HG03196 (cell line): ENCODE measurements around the gene RFX4.

Experiments
- ATAC-seq: cut with Tn5 transposase; IDR thresholded peaks from one replicate; pipeline ENCODE4 v1.9.1; 2021; ENCODE audit not compliant: unreplicated experiment

RFX4 gene

DNA sequence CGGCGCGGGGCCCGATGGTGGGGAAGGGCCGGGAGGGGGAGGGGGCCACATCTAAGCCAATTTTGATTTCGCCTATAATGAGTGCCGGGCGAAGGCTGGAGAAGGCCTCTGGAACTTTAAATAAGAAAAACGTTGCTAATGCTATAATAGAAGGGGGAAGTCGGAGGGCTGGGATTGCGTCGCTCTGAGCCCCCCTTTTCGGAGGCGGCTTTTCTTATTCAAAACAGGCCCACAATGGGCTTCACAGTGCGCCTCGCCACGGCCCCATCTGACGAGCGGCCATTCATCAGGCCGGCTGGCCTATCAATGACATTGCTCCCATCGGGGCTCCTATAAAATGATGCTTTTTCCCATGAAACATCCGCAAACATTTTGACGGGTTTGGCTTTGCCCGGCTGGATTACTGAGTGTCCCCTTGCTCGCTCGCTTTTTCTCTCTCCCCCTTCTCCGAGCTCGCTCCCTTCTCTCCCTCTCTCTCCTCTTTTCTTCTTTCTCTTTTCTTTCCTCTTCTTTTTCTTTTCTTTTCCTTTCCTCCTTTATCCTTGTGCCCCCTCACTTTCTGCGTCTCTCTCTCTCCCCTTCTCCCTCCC lies at the start of gene RFX4:
Gene RFX4, plus strand, starts transcription at position 364 of the 590 bp plus-strand sequence. CDS start 317 bp downstream, outside the sequence.
- ATAC-seq: no peak

GRCh38 chr12:106541201-106541600 lies 41.6 kb upstream of the RFX4 start:
- no peak for ATAC-seq

DNA sequence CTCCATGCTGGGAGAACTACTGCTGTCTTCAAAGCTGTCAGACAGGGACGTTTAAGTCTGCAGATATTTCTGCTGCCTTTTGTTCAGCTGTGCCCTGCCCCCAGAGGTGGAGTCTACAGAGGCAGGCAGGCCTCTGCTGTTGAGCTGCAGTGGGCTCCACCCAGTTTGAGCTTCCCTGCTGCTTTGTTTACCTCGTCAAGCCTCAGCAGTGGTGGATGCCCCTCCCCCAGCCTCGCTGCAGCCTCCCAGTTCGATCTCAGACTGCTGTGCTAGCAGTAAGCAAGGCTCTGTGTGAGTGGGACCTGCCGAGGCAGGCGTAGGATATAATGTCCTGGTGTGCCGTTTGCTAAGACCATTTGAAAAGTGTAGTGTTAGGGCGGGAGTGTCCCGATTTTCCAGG lies 31.4 kb upstream of the RFX4 start:
- no peak for ATAC-seq

- ATAC-seq: no peak
Measured at GRCh38 chr12:106552228-106552627, 30.6 kb upstream of the RFX4 start.

DNA sequence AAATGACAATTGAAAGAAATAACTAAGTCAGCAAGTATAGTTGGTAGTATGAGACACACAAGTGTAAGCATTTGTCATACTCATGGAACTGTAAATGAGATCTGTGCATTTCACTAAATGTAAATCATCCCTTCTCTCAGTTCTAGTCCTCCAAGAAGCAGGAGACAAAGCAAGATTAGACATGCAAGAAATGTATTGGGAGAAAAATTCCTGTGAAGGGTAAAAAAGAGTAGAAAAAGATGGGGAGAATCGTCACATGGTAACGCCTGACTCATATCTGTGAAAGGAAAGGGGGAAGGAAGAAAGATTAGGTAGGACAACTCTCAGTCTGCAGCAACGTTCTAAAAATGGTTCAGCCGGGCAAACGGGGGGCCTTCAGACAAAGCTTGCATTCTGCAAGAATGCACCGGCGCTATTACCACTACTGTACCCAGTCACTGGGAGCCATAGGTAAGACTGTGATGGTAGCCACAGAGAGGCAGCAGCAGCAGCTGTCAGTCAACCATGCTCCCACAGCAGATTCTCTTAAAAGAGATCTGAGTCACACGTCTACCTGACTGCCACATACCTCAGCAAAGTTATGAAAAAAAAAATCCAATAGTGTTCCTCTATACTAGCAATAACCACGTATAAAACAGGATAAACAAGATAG lies 18.0 kb upstream of the RFX4 start:
- ATAC-seq: no peak

- ATAC-seq: no peak
Measured at GRCh38 chr12:106566771-106567170, 16.0 kb upstream of the RFX4 start.

DNA sequence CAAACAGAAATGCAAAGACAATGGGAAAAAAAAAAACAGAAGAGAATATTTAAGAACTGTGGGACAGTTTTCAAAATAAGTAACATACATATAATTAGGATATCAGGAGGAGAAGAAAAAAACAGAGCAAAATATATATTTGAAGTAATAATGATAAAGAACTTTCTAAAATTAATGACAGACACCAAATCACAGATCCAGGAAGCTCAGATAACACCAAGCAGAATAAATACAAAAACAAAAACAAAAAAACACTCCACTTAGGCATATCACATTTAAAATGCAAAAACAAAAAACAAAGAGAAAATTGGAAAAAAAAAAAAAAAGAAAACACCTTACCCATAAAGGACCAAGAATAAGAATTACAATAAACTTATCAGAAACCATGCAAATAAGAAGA lies 9.6 kb upstream of the RFX4 start:
- ATAC-seq: no peak

- ATAC-seq: no peak
Measured at GRCh38 chr12:106576848-106577247, 6.0 kb upstream of the RFX4 start.

DNA sequence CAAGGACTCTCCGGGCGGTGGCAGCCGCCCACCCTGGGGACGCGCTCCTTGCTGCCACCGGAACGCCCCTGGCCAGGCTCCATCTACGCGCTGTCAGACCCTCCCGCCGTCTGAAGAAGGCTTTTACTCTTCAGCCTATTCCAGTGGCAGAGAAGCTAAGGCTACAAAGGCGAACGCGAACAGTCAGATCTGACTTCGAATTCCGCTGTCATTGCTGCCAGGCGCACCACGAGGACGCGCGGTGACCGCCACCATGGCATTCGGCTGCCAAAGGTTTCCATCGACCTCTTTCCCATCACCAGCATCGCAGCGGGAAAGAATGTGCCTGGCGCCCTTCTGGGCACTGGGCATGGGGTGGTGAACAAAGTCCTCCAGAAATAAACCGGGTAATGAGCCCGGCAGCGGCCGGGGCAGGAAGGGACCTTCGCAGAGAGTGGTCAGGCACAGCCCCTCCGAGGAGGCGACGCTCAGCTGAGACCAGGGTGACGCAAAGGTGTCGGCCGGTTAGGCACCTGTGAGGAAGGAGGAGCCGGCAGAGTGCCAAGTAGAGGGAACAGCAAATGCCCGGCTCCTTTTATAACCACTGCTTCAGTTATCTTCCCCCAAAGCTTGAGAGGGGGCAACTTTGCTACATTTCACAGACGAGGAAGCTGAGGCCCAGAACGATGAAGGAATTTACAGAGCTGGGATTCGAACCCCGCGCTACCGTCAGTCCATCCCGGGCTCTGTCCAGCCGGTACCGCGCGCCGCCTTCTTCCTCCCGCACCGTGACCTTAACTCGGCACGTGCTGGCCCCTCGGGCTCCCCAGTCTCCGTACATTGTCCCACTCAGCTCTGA lies 1.9 kb upstream of the RFX4 start:
- ATAC-seq: no peak

DNA sequence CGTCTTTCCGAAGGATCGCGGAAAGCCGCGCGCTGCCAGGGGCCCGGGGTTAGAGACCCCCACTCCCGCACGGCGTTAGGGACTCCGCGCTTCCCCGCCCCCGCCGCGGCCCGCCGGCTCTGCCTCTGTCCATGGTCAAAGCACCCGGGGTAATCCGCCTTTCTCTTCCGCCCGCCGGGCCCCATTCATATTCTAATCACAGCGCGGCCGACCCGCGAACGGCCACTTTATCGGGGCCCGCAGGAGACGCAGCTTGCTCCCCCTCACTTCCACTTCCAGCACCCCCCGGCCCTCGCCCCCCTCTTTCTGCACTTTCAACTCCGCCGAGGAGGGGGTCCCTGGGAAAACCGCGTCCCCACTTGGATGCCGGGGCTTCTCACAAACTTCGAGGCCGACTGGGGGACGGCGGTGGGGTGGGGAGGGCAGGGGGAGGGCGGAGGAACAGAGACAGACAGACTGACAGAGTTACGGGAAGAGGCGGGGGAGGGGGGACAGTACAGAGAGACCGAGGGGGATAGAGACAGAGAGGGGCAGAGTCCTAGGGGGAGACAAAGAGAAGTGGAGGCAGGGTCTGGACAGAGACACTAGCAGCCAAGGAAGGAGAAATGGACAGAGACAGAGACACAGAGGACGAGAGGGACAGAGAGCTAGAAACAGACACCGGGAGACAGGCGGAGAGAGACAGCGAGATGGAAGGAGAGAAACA lies 1.1 kb upstream of the RFX4 start:
- no peak for ATAC-seq

GRCh38 chr12:106582249-106582591 lies 584 bp upstream of the RFX4 start:
- ATAC-seq: no peak

DNA sequence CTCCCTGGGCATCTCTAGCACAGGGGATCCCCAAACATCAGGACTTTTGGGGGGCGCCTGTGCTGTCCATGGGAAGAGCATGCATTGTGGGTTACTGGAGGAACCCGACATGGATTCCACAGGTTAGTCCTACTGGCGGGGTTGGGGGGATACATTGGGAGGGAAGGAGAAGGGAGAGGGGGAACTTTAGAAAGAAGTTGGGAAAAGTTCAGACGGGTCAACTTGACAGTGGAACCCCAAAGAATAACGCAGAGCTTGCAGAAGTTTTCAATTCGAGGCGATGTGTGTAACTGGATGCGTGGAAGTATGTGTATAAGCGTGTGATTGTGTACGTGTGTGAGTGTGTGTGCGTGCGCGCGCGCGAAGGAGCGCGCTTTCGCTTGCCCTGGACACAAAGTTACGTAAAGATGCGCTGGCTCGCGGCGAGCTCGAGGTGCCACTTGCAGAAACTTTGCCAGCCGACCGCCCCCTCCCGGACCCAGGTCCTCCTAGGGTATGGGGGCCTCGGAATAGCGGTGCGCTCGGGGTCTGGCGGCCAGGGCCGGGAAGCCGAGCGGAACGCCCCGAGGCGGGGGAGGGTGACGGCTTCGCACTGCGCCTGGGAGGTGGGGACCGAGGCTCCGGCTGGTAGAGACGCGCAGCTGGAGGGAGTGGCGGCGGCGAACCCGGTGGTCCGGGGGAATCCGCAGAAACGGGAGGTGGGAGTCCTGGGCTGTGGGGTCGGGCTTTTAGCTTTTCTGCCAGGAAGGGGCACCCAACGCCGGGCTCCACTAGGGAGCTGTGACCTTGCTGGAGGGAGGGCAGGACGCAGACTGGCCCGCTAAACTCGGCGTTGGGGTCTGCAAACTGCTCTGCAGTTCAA lies 669 bp downstream of the RFX4 start:
- no peak for ATAC-seq

- no peak for ATAC-seq
Measured at GRCh38 chr12:106584104-106585064, 1.6 kb downstream of the RFX4 start.

GRCh38 chr12:106585105-106585520 lies 2.3 kb downstream of the RFX4 start:
- ATAC-seq: no peak

- no peak for ATAC-seq
Measured at GRCh38 chr12:106585521-106586277, 2.9 kb downstream of the RFX4 start.

- ATAC-seq: no peak
Measured at GRCh38 chr12:106586278-106586802, 3.5 kb downstream of the RFX4 start.

GRCh38 chr12:106586803-106587684 lies 4.2 kb downstream of the RFX4 start:
- ATAC-seq: no peak

DNA sequence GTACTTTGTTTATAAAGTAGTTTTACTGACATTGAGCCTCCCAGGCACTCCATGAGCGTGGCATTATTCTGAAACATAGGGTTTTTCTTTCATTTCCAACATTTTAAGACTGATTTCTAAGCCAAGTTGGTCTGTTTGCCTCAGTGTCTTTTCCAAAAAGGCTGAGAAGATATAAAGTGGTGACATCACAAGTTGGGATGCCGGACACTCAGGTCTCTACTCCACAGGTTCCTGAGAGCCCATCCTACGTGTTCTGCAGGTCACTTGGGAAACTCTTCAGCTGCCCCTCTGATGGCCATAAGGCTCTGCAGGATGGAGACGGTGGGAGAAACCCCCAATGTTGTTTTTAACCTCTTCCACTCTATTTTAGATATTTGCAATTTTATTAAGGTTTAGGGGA lies 6.0 kb downstream of the RFX4 start:
- ATAC-seq: no peak
